H1 (cell line): Measurements from ENCODE around the gene CEP152. TPM values are rescaled to one million over a fixed set of nuclear protein-coding genes. Genes with fewer than 3 reads are reported as not detected.

Experiments
- CTCF ChIA-PET: fragments of 300-600 bp; sonication (Branson Sonifier 250); formaldehyde crosslinking; loops from one replicate; lab custom pipeline; 2021; ENCODE audit not compliant: partially characterized antibody; lab: Charles Lee
- POLR2A ChIA-PET: fragments of 300-600 bp; sonication (Branson Sonifier 250); formaldehyde crosslinking; loops from one replicate; lab custom pipeline; 2021; ENCODE audit warnings: inconsistent platforms; ENCODE audit not compliant: partially characterized antibody; lab: Charles Lee
- DNase-seq, 2 experiments: peaks; one replicate each; pipeline versions ENCODE4 v3.0.0 to v3.0.0-alpha.2; 2010 to 2022; ENCODE audit warnings: low spot score in 2 of 2, low read depth in 1 of 2, mixed read lengths in 1 of 2
- FAIRE-seq: peaks from 2 replicates; lab custom pipeline; 2011; peaks lifted over from hg19 to GRCh38; lab: Jason Lieb, UNC
- H2AFZ ChIP-seq: 2 replicates; pipeline ENCODE4 v1.8.1; 2012; ENCODE audit warnings: low read length, inconsistent platforms
- H2AK5ac ChIP-seq: 2 replicates; pipeline ENCODE4 v1.6.1; 2013; ENCODE audit warnings: low read depth, low read length
- H2BK120ac ChIP-seq: replicated peaks from 2 replicates; pipeline ENCODE3; 2013; ENCODE audit warnings: low read depth, low read length, inconsistent platforms
- H2BK12ac ChIP-seq: 2 replicates; pipeline ENCODE4 v1.6.1; 2013; ENCODE audit warnings: low read depth, low read length
- H2BK15ac ChIP-seq: 2 replicates; pipeline ENCODE4 v1.6.1; 2013; ENCODE audit warnings: low read length
- H2BK20ac ChIP-seq: 2 replicates; pipeline ENCODE4 v1.6.1; 2013; ENCODE audit warnings: low read length
- H2BK5ac ChIP-seq: 2 replicates; pipeline ENCODE4 v1.6.1; 2013; ENCODE audit warnings: low read depth, low read length
- H3K14ac ChIP-seq: 2 replicates; pipeline ENCODE4 v1.6.1; 2013; ENCODE audit warnings: inconsistent platforms; ENCODE audit not compliant: insufficient read length
- H3K18ac ChIP-seq: 2 replicates; pipeline ENCODE4 v1.6.1; 2013; ENCODE audit warnings: low read length; ENCODE audit errors: extremely low read depth
- H3K23ac ChIP-seq: 2 replicates; pipeline ENCODE4 v1.6.1; 2013; ENCODE audit warnings: inconsistent platforms; ENCODE audit not compliant: insufficient read length
- H3K23me2 ChIP-seq: 2 replicates; pipeline ENCODE4 v1.6.1; 2013; ENCODE audit warnings: low read depth, low read length
- H3K27ac ChIP-seq: 2 replicates; pipeline ENCODE4 v1.6.1; 2011; ENCODE audit warnings: low read depth, low read length, inconsistent platforms
- H3K27me3 ChIP-seq, 4 experiments: replicated peaks in 1 of 4; 1 replicate in 1 of 4; 2 replicates in 3 of 4; pipeline versions ENCODE4 v1.6.1 to v1.8.1; 2011 to 2013; ENCODE audit warnings: low read length in 3 of 4, mild to moderate bottlenecking in 3 of 4, inconsistent platforms in 2 of 4, mixed read lengths in 2 of 4, moderate library complexity in 1 of 4; ENCODE audit not compliant: control insufficient read depth in 3 of 4, insufficient read depth in 3 of 4; ENCODE audit errors: extremely low read depth in 1 of 4
- H3K36me3 ChIP-seq, 4 experiments: 2 replicates each; pipeline versions ENCODE4 v1.6.1 to v1.8.1; 2011 to 2013; ENCODE audit warnings: mild to moderate bottlenecking in 4 of 4, low read length in 3 of 4, moderate library complexity in 2 of 4, control low read depth in 1 of 4, inconsistent platforms in 1 of 4; ENCODE audit not compliant: insufficient read depth in 4 of 4, control insufficient read depth in 2 of 4
- H3K4ac ChIP-seq: replicated peaks from 2 replicates; pipeline ENCODE3; 2013; ENCODE audit warnings: low read length, low read depth, mixed read lengths, inconsistent platforms; ENCODE audit not compliant: insufficient read length
- H3K4me1 ChIP-seq, 4 experiments: replicated peaks in 1 of 4; 1 replicate in 1 of 4; 2 replicates in 3 of 4; pipeline versions ENCODE4 v1.6.1 to v1.8.1; 2011 to 2013; ENCODE audit warnings: low read length in 3 of 4, inconsistent platforms in 2 of 4, mixed read lengths in 1 of 4; ENCODE audit not compliant: insufficient read depth in 4 of 4, control insufficient read depth in 3 of 4
- H3K4me2 ChIP-seq, 2 experiments: 2 replicates each; pipeline versions ENCODE4 v1.6.1 to v1.8.1; 2011 to 2013; ENCODE audit warnings: low read depth in 2 of 2, low read length in 2 of 2, control low read depth in 1 of 2, inconsistent platforms in 1 of 2, mild to moderate bottlenecking in 1 of 2; ENCODE audit not compliant: insufficient read depth in 1 of 2
- H3K4me3 ChIP-seq, 4 experiments: fragments of 200-600, 300-600 bp in 1 of 4; sonication (generic), shearing (Covaris generic), sonication (Bioruptor Twin) in 1 of 4; 2 replicates each; pipeline versions ENCODE4 v1.5.1 to v1.8.1; 2011 to 2016; ENCODE audit warnings: low read length in 4 of 4, low read depth in 3 of 4, control low read depth in 2 of 4, inconsistent platforms in 2 of 4, mild to moderate bottlenecking in 2 of 4, mixed read lengths in 1 of 4, moderate library complexity in 1 of 4; ENCODE audit not compliant: insufficient read depth in 2 of 4; ENCODE audit errors: extremely low read depth in 1 of 4
- H3K56ac ChIP-seq: replicated peaks from 2 replicates; pipeline ENCODE3; 2013; ENCODE audit warnings: low read depth, mild to moderate bottlenecking, mixed read lengths, low read length, inconsistent platforms; ENCODE audit not compliant: insufficient read length
- H3K79me1 ChIP-seq: 2 replicates; pipeline ENCODE4 v1.6.1; 2013; ENCODE audit warnings: low read depth, low read length, control low read depth
- H3K79me2 ChIP-seq, 2 experiments: 2 replicates each; pipeline versions ENCODE4 v1.6.1 to v1.8.1; 2012 to 2013; ENCODE audit warnings: low read length in 2 of 2, mild to moderate bottlenecking in 2 of 2, inconsistent platforms in 1 of 2; ENCODE audit not compliant: insufficient read depth in 2 of 2, control insufficient read depth in 1 of 2
- H3K9ac ChIP-seq, 4 experiments: replicated peaks in 1 of 4; 1 replicate in 1 of 4; 2 replicates in 3 of 4; pipeline versions ENCODE4 v1.6.1 to v1.8.1; 2011 to 2013; ENCODE audit warnings: low read depth in 3 of 4, low read length in 3 of 4, control low read depth in 2 of 4, mild to moderate bottlenecking in 2 of 4, moderate library complexity in 2 of 4, inconsistent platforms in 1 of 4; ENCODE audit errors: extremely low read depth in 1 of 4
- H3K9me3 ChIP-seq, 2 experiments: 2 replicates each; pipeline versions ENCODE4 v1.6.1 to v1.8.1; 2012 to 2013; ENCODE audit warnings: mild to moderate bottlenecking in 2 of 2, moderate library complexity in 2 of 2, control low read depth in 1 of 2, inconsistent platforms in 1 of 2, low read depth in 1 of 2, low read length in 1 of 2, mixed read lengths in 1 of 2; ENCODE audit not compliant: insufficient read depth in 2 of 2
- H4K20me1 ChIP-seq, 2 experiments: replicated peaks in 1 of 2; 2 replicates each; pipeline versions ENCODE3 to v1.8.1; 2011 to 2013; ENCODE audit warnings: inconsistent platforms in 2 of 2, low read length in 2 of 2, mild to moderate bottlenecking in 1 of 2; ENCODE audit not compliant: insufficient read depth in 2 of 2, control insufficient read depth in 1 of 2
- H4K5ac ChIP-seq: 2 replicates; pipeline ENCODE4 v1.6.1; 2013; ENCODE audit warnings: low read length, low read depth, mixed read lengths, inconsistent platforms; ENCODE audit not compliant: insufficient read length
- H4K8ac ChIP-seq: 2 replicates; pipeline ENCODE4 v1.8.0; 2013; ENCODE audit warnings: mild to moderate bottlenecking, moderate library complexity, low read length, inconsistent platforms; ENCODE audit not compliant: insufficient read depth; ENCODE audit errors: extremely low read depth
- H4K91ac ChIP-seq: replicated peaks from 2 replicates; pipeline ENCODE3; 2013; ENCODE audit warnings: low read length, mixed read lengths, inconsistent platforms; ENCODE audit not compliant: insufficient read length
- BACH1 ChIP-seq: IDR thresholded peaks from 2 replicates; pipeline ENCODE4 v1.6.1; 2012; ENCODE audit warnings: low read length, improper control_type of control experiment
- CBX5 ChIP-seq: fragments of 300-800, 300-1000 bp; sonication (generic); IDR thresholded peaks from 2 replicates; pipeline ENCODE4 v1.7.1; 2016; ENCODE audit warnings: antibody characterized with exemption, low read length, low read depth
- CHD2 ChIP-seq: IDR thresholded peaks from 2 replicates; pipeline ENCODE4 v1.6.1; 2012; ENCODE audit warnings: low read length, improper control_type of control experiment
- HDAC2 ChIP-seq, 2 experiments: fragments of 300-600 bp in 1 of 2; sonication (generic) in 1 of 2; IDR thresholded peaks; 2 replicates each; pipeline ENCODE4 v1.6.1; 2011 to 2012; ENCODE audit warnings: low read depth in 2 of 2, low read length in 2 of 2, mild to moderate bottlenecking in 2 of 2, moderate library complexity in 2 of 2, borderline replicate concordance in 1 of 2, inconsistent platforms in 1 of 2
- MAFK ChIP-seq: IDR thresholded peaks from 2 replicates; pipeline ENCODE4 v1.6.1; 2012; ENCODE audit warnings: low read depth, mild to moderate bottlenecking, improper control_type of control experiment, low read length
- NRF1 ChIP-seq: IDR thresholded peaks from 2 replicates; pipeline ENCODE4 v1.6.1; 2011; ENCODE audit warnings: mild to moderate bottlenecking, low read depth, low read length, improper control_type of control experiment
- PHF8 ChIP-seq: fragments of 200-600 bp; sonication (generic); conservative IDR thresholded peaks from 2 replicates; pipeline ENCODE4 v1.7.1; 2012; ENCODE audit warnings: low read depth, mild to moderate bottlenecking, inconsistent platforms, low read length, moderate library complexity
- POLR2AphosphoS5 ChIP-seq: IDR thresholded peaks from 2 replicates; pipeline ENCODE4 v1.6.1; 2011; ENCODE audit warnings: low read depth, low read length
- POU5F1 ChIP-seq: IDR thresholded peaks from 2 replicates; pipeline ENCODE4 v1.6.1; 2011; ENCODE audit warnings: low read depth, mild to moderate bottlenecking, low read length, moderate library complexity
- RXRA ChIP-seq: IDR thresholded peaks from 2 replicates; pipeline ENCODE4 v1.6.1; 2011; ENCODE audit warnings: low read depth, mild to moderate bottlenecking, low read length, moderate library complexity; ENCODE audit not compliant: insufficient read depth
- SIN3A ChIP-seq, 2 experiments: IDR thresholded peaks in 1 of 2; conservative IDR thresholded peaks in 1 of 2; 2 replicates each; pipeline ENCODE4 v1.6.1; 2011 to 2012; ENCODE audit warnings: low read length in 2 of 2, improper control_type of control experiment in 1 of 2, low read depth in 1 of 2, mild to moderate bottlenecking in 1 of 2
- SP2 ChIP-seq: IDR thresholded peaks from 2 replicates; pipeline ENCODE4 v1.6.1; 2012; ENCODE audit warnings: mild to moderate bottlenecking, low read length, inconsistent platforms
- whole genome bisulfite sequencing, 2 experiments: shearing (Covaris generic) in 1 of 2; methylation state at CpG; one replicate each; pipeline versions ENCODE4 v1.1.6 to v1.1.7; 2013 to 2015; ENCODE audit warnings: low lambda C conversion rate in 2 of 2, mixed read lengths in 2 of 2, inconsistent platforms in 1 of 2, low coverage in 1 of 2, missing lambda C conversion rate in 1 of 2; ENCODE audit not compliant: insufficient replicate concordance in 2 of 2, insufficient coverage in 1 of 2, insufficient read length in 1 of 2; ENCODE audit errors: extremely low coverage in 1 of 2, missing lambda C conversion rate in 1 of 2; 5-methylcytosine and 5-hydroxymethylcytosine counted together
- polyA plus RNA-seq, 7 experiments: library from polyadenylated mRNA; depleted of rRNA in 3 of 7; stranded (reverse) in 5 of 7; unstranded in 2 of 7; fragments of >200 nt in 5 of 7; fragments of 200-250 nt in 2 of 7; gene quantifications; 1 replicate in 5 of 7; 2 replicates in 1 of 7; 4 replicates in 1 of 7; pipeline versions ENCODE4 v1.2.1 to v1.2.3, GENCODE V29; 2011 to 2013; ENCODE audit warnings: missing spikeins in 2 of 7, mixed read lengths in 2 of 7
- total RNA-seq: library from RNA; stranded (reverse); fragmentation: NEBNext Ultra II Directional; extraction: Animal tissue kit (Norgen Biotek cat#: 25700); gene quantifications from 2 replicates; pipeline ENCODE4 v1.2.1, GENCODE V29; 2021
- TF ChIP-seq, protein P1 (sequence below): IDR thresholded peaks from 2 replicates; pipeline ENCODE4 v1.6.1; 2012; ENCODE audit warnings: low read length, inconsistent platforms

The CEP152 gene
- total and polyA plus RNA-seq, 2 of the 8 experiments (the other 6 are each of a cell fraction or from before 2014, with no cell fraction given) = 1.4 to 16.2 TPM

GRCh38 chr15:48850648-48851047 is 39.8 kb upstream of the CEP152 start:
- Histone ChIP-seq H3K9me3 (no peaks in the 10 kb centered on the region), H3K4me1 (peaks cover 0 to 4% (median 2%) of the 10 kb centered on the region in 4 experiments; a peak in 4 of 7 replicates)
- TF ChIP-seq, protein P1, sequence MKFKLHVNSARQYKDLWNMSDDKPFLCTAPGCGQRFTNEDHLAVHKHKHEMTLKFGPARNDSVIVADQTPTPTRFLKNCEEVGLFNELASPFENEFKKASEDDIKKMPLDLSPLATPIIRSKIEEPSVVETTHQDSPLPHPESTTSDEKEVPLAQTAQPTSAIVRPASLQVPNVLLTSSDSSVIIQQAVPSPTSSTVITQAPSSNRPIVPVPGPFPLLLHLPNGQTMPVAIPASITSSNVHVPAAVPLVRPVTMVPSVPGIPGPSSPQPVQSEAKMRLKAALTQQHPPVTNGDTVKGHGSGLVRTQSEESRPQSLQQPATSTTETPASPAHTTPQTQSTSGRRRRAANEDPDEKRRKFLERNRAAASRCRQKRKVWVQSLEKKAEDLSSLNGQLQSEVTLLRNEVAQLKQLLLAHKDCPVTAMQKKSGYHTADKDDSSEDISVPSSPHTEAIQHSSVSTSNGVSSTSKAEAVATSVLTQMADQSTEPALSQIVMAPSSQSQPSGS = no peak
- no peak for TF ChIP-seq BACH1
- no peak for TF ChIP-seq NRF1
- no peak for TF ChIP-seq SP2
- TF ChIP-seq SIN3A (conservative IDR thresholded peaks at IDR 0.05 in 1 of 2, IDR thresholded peaks at IDR 0.05 in 1 of 2; ENCODE audit: low read depth in 1 of 2, low read length in 2 of 2) = no peak
- no peak for TF ChIP-seq MAFK
- TF ChIP-seq CBX5 = no peak
- TF ChIP-seq CHD2 = no peak
- TF ChIP-seq POLR2AphosphoS5 = no peak
- no peak for TF ChIP-seq HDAC2 (IDR thresholded peaks at IDR 0.05; ENCODE audit: borderline replicate concordance in 1 of 2, low read depth in 2 of 2, low read length in 2 of 2)
- TF ChIP-seq PHF8 = no peak
- no peak for TF ChIP-seq RXRA
- TF ChIP-seq POU5F1 = no peak

More at GRCh38 chr15:48850648-48851047, 39.8 kb upstream of the CEP152 start:
- H2BK20ac ChIP-seq = no peak overlapping the region
- no peak overlapping the region for H2AK5ac ChIP-seq
- no peak overlapping the region for H2BK5ac ChIP-seq
- no peak overlapping the region for H2AFZ ChIP-seq
- POLR2A ChIA-PET = no interaction called here
- no peak overlapping the region for H3K9ac ChIP-seq
- no peaks in the 10 kb centered on the region for H3K36me3 ChIP-seq
- WGBS, 2 experiments = 86% methylated on average over 2 of the region's 2 CpGs; no CpG with 5 or more reads in 1 of the 2 experiments
- no peak overlapping the region for H2BK12ac ChIP-seq
- no peak overlapping the region for H3K27ac ChIP-seq
- no peak overlapping the region for H3K4me3 ChIP-seq
- H4K8ac ChIP-seq = no peak overlapping the region
- H3K23me2 ChIP-seq = no peaks in the 10 kb centered on the region
- no peaks in the 10 kb centered on the region for H4K20me1 ChIP-seq
- H3K4me2 ChIP-seq = no peak overlapping the region
- H3K79me1 ChIP-seq = no peaks in the 10 kb centered on the region
- H2BK120ac ChIP-seq = no peak overlapping the region
- H4K5ac ChIP-seq = no peak overlapping the region
- H3K14ac ChIP-seq = no peak overlapping the region
- no peak overlapping the region for H3K18ac ChIP-seq
- H3K23ac ChIP-seq = no peak overlapping the region
- CTCF ChIA-PET = interaction anchor here (1.2 kb wide), 1 partner anchor 236 kb away, joined by 3 read pairs; no protein-coding TSS in a partner anchor
- DNase-seq = no peak
- H3K79me2 ChIP-seq = no peaks in the 10 kb centered on the region
- FAIRE-seq = no peak
- no peak overlapping the region for H4K91ac ChIP-seq
- H3K56ac ChIP-seq = no peak overlapping the region
- no peaks in the 10 kb centered on the region for H3K27me3 ChIP-seq
- no peak overlapping the region for H3K4ac ChIP-seq
- no peak overlapping the region for H2BK15ac ChIP-seq
